ENCODE results near the gene PCNT.

The PCNT gene

GRCh38 chr21:46388206-46388880 is 64.4 kb downstream of the PCNT start:
- H3K36me3 Mint-ChIP-seq (ENCODE audit: low read depth), result peaks cover 86% of the 10 kb centered on the region
- no peaks in the 10 kb centered on the region for H3K9me3 Mint-ChIP-seq
- no peak overlapping the region for H3K4me3 Mint-ChIP-seq
- no peak for DNase-seq
- H3K4me1 Mint-ChIP-seq (ENCODE audit: low read depth), result no peaks in the 10 kb centered on the region
- H3K27me3 Mint-ChIP-seq, result no peaks in the 10 kb centered on the region
- no peak overlapping the region for H3K27ac Mint-ChIP-seq

- Mint-ChIP-seq H3K4me1 (ENCODE audit: low read depth) (no peaks in the 10 kb centered on the region), H3K27me3 (no peaks in the 10 kb centered on the region), H3K36me3 (ENCODE audit: low read depth) (peaks cover 89% of the 10 kb centered on the region), H3K9me3 (no peaks in the 10 kb centered on the region), H3K4me3 (no peak overlapping the region), H3K27ac (no peak overlapping the region)
- DNase-seq, result no peak
Measured at GRCh38 chr21:46388896-46389295, 64.9 kb downstream of the PCNT start.

GRCh38 chr21:46390603-46391545 is 66.9 kb downstream of the PCNT start:
- Mint-ChIP-seq H3K4me3 (no peak overlapping the region), H3K27me3 (no peaks in the 10 kb centered on the region), H3K27ac (no peak overlapping the region), H3K36me3 (ENCODE audit: low read depth) (peaks cover 82% of the 10 kb centered on the region), H3K9me3 (no peaks in the 10 kb centered on the region), H3K4me1 (ENCODE audit: low read depth) (no peaks in the 10 kb centered on the region)
- DNase-seq, result no peak

- DNase-seq, result no peak
- Mint-ChIP-seq H3K27me3 (no peaks in the 10 kb centered on the region), H3K36me3 (ENCODE audit: low read depth) (peaks cover 82% of the 10 kb centered on the region), H3K27ac (no peak overlapping the region), H3K4me1 (ENCODE audit: low read depth) (no peaks in the 10 kb centered on the region), H3K4me3 (no peak overlapping the region), H3K9me3 (no peaks in the 10 kb centered on the region)
Measured at GRCh38 chr21:46391773-46392172, 67.8 kb downstream of the PCNT start.

- no peak for DNase-seq
- Mint-ChIP-seq H3K27ac (no peak overlapping the region), H3K36me3 (ENCODE audit: low read depth) (peaks cover 84% of the 10 kb centered on the region), H3K4me1 (ENCODE audit: low read depth) (no peaks in the 10 kb centered on the region), H3K9me3 (no peaks in the 10 kb centered on the region), H3K4me3 (no peak overlapping the region), H3K27me3 (no peaks in the 10 kb centered on the region)
Measured at GRCh38 chr21:46392921-46393320, 69.0 kb downstream of the PCNT start.

GRCh38 chr21:46393451-46393940 is 69.5 kb downstream of the PCNT start:
- no peaks in the 10 kb centered on the region for H3K4me1 Mint-ChIP-seq (ENCODE audit: low read depth)
- no peak overlapping the region for H3K27ac Mint-ChIP-seq
- no peaks in the 10 kb centered on the region for H3K27me3 Mint-ChIP-seq
- DNase-seq, result no peak
- peaks cover 86% of the 10 kb centered on the region for H3K36me3 Mint-ChIP-seq (ENCODE audit: low read depth)
- no peaks in the 10 kb centered on the region for H3K9me3 Mint-ChIP-seq
- no peak overlapping the region for H3K4me3 Mint-ChIP-seq

GRCh38 chr21:46393941-46394594 is 70.1 kb downstream of the PCNT start:
- DNase-seq, result no peak
- Mint-ChIP-seq H3K9me3 (no peaks in the 10 kb centered on the region), H3K36me3 (ENCODE audit: low read depth) (peaks cover 86% of the 10 kb centered on the region), H3K27ac (no peak overlapping the region), H3K4me1 (ENCODE audit: low read depth) (no peaks in the 10 kb centered on the region), H3K27me3 (no peaks in the 10 kb centered on the region), H3K4me3 (no peak overlapping the region)

GRCh38 chr21:46394595-46395104 is 70.7 kb downstream of the PCNT start:
- H3K4me1 Mint-ChIP-seq (ENCODE audit: low read depth), result no peaks in the 10 kb centered on the region
- H3K27me3 Mint-ChIP-seq, result no peaks in the 10 kb centered on the region
- no peak for DNase-seq
- H3K9me3 Mint-ChIP-seq, result no peaks in the 10 kb centered on the region
- H3K27ac Mint-ChIP-seq, result no peak overlapping the region
- no peak overlapping the region for H3K4me3 Mint-ChIP-seq
- peaks cover 86% of the 10 kb centered on the region for H3K36me3 Mint-ChIP-seq (ENCODE audit: low read depth)

- Mint-ChIP-seq H3K36me3 (ENCODE audit: low read depth) (peaks cover 88% of the 10 kb centered on the region), H3K4me1 (ENCODE audit: low read depth) (no peaks in the 10 kb centered on the region), H3K27ac (peak overlapping the region; percentile 33), H3K9me3 (no peaks in the 10 kb centered on the region), H3K27me3 (no peaks in the 10 kb centered on the region), H3K4me3 (no peak overlapping the region)
- no peak for DNase-seq
Measured at GRCh38 chr21:46397211-46397905, 73.4 kb downstream of the PCNT start.

GRCh38 chr21:46397993-46398392 is 74.0 kb downstream of the PCNT start:
- H3K4me1 Mint-ChIP-seq (ENCODE audit: low read depth), result no peaks in the 10 kb centered on the region
- H3K27me3 Mint-ChIP-seq, result no peaks in the 10 kb centered on the region
- H3K27ac Mint-ChIP-seq, result no peak overlapping the region
- peaks cover 87% of the 10 kb centered on the region for H3K36me3 Mint-ChIP-seq (ENCODE audit: low read depth)
- DNase-seq, result no peak
- H3K9me3 Mint-ChIP-seq, result no peaks in the 10 kb centered on the region
- no peak overlapping the region for H3K4me3 Mint-ChIP-seq

GRCh38 chr21:46399129-46399528 is 75.2 kb downstream of the PCNT start:
- Mint-ChIP-seq H3K4me3 (no peak overlapping the region), H3K9me3 (no peaks in the 10 kb centered on the region), H3K4me1 (ENCODE audit: low read depth) (no peaks in the 10 kb centered on the region), H3K27me3 (no peaks in the 10 kb centered on the region), H3K27ac (no peak overlapping the region), H3K36me3 (ENCODE audit: low read depth) (peaks cover 84% of the 10 kb centered on the region)
- no peak for DNase-seq

GRCh38 chr21:46399686-46400085 is 75.7 kb downstream of the PCNT start:
- peaks cover 84% of the 10 kb centered on the region for H3K36me3 Mint-ChIP-seq (ENCODE audit: low read depth)
- no peak for DNase-seq
- no peaks in the 10 kb centered on the region for H3K9me3 Mint-ChIP-seq
- no peaks in the 10 kb centered on the region for H3K4me1 Mint-ChIP-seq (ENCODE audit: low read depth)
- no peak overlapping the region for H3K27ac Mint-ChIP-seq
- H3K4me3 Mint-ChIP-seq, result no peak overlapping the region
- no peaks in the 10 kb centered on the region for H3K27me3 Mint-ChIP-seq

GRCh38 chr21:46401186-46401910 is 77.4 kb downstream of the PCNT start:
- no peak overlapping the region for H3K27ac Mint-ChIP-seq
- no peaks in the 10 kb centered on the region for H3K9me3 Mint-ChIP-seq
- DNase-seq, result no peak
- H3K36me3 Mint-ChIP-seq (ENCODE audit: low read depth), result peaks cover 87% of the 10 kb centered on the region
- no peaks in the 10 kb centered on the region for H3K4me1 Mint-ChIP-seq (ENCODE audit: low read depth)
- H3K27me3 Mint-ChIP-seq, result no peaks in the 10 kb centered on the region
- no peak overlapping the region for H3K4me3 Mint-ChIP-seq

Data from activated T-cell treated with anti-CD3 and anti-CD28 coated beads, Interleukin-2, amount 50 U/mL, for 24 hours (primary cell).